GM12878 (cell line): Measurements from ENCODE around the gene PTPN5. TPM values are rescaled to one million over a fixed set of nuclear protein-coding genes. Genes with fewer than 3 reads are reported as not detected.

Source experiments
- ATAC-seq: fragments of 200-7000 bp; cut with Tn5 transposase; 3 replicates; pipeline ENCODE4 v1.9.1; 2020; ENCODE audit warnings: mild to moderate bottlenecking, moderate library complexity
- BruUV-seq: library from RNA; stranded (reverse); fragments of 400-500 nt; replicated peaks from 2 replicates; lab custom pipeline; 2021; lab: Mats Ljungman, UMichigan
- CTCF ChIA-PET: fragments of 300-600 bp; sonication (Branson Sonifier 250); formaldehyde crosslinking; extraction: SDS; loops from one replicate; lab custom pipeline; 2021; ENCODE audit warnings: inconsistent platforms; lab: Yijun Ruan, JAX
- POLR2A ChIA-PET: fragments of 350-600 bp; formaldehyde crosslinking; extraction: SDS; loops from one replicate; lab custom pipeline; 2021; ENCODE audit warnings: inconsistent platforms; lab: Charles Lee
- RAD21 ChIA-PET: fragments of 300-600 bp; sonication (Branson Sonifier 250); formaldehyde crosslinking; loops from one replicate; lab custom pipeline; 2023; ENCODE audit warnings: antibody characterized with exemption; ENCODE audit not compliant: unreplicated experiment; lab: Charles Lee
- SMC1A ChIA-PET: fragments of 300-600 bp; sonication (Branson Sonifier 250); formaldehyde crosslinking; loops from one replicate; lab custom pipeline; 2023; ENCODE audit not compliant: unreplicated experiment, uncharacterized antibody; lab: Charles Lee
- DNase-seq: peaks from one replicate; pipeline ENCODE4 v3.0.0-alpha.2; 2011; ENCODE audit warnings: low read depth, low spot score
- FAIRE-seq: peaks from 3 replicates; lab custom pipeline; 2011; peaks lifted over from hg19 to GRCh38; lab: Jason Lieb, UNC
- H2AFZ ChIP-seq: 2 replicates; pipeline ENCODE4 v1.6.0; 2011; ENCODE audit warnings: low read depth, low read length, control low read depth; ENCODE audit not compliant: control insufficient read depth
- H3K27ac ChIP-seq: 2 replicates; pipeline ENCODE4 v1.5.1; 2011; ENCODE audit warnings: control low read depth; ENCODE audit not compliant: control insufficient read depth, insufficient read depth
- H3K27me3 ChIP-seq, 2 experiments: replicated peaks in 1 of 2; 2 replicates each; pipeline versions ENCODE4 v1.6.0 to v1.6.1; 2011; ENCODE audit warnings: low read length in 1 of 2; ENCODE audit not compliant: control insufficient read depth in 2 of 2, insufficient read depth in 2 of 2
- H3K36me3 ChIP-seq, 2 experiments: 2 replicates each; pipeline ENCODE4 v1.5.1; 2011; ENCODE audit warnings: low read length in 1 of 2; ENCODE audit not compliant: control insufficient read depth in 2 of 2, insufficient read depth in 2 of 2
- H3K4me1 ChIP-seq: 2 replicates; pipeline ENCODE4 v1.6.1; 2011; ENCODE audit warnings: mild to moderate bottlenecking, low read length, moderate library complexity, mixed read lengths; ENCODE audit not compliant: control insufficient read depth, insufficient read depth
- H3K4me2 ChIP-seq: 2 replicates; pipeline ENCODE4 v1.6.0; 2011; ENCODE audit warnings: control low read depth; ENCODE audit not compliant: control insufficient read depth, insufficient read depth
- H3K4me3 ChIP-seq: fragments of 200-600 bp; sonication (generic); 2 replicates; pipeline ENCODE4 v1.5.1; 2016
- H3K79me2 ChIP-seq: 2 replicates; pipeline ENCODE4 v1.6.0; 2011; ENCODE audit warnings: low read length; ENCODE audit not compliant: control insufficient read depth, insufficient read depth
- H3K9ac ChIP-seq: 2 replicates; pipeline ENCODE4 v1.8.0; 2011; ENCODE audit warnings: low read length, control low read depth, mixed read lengths; ENCODE audit not compliant: control insufficient read depth, insufficient read depth
- H3K9me3 ChIP-seq: replicated peaks from 3 replicates; pipeline ENCODE4 v1.5.1; 2011; ENCODE audit warnings: mild to moderate bottlenecking, low read length; ENCODE audit not compliant: control insufficient read depth, insufficient read depth
- H4K20me1 ChIP-seq: 2 replicates; pipeline ENCODE4 v1.6.0; 2011; ENCODE audit not compliant: control insufficient read depth, insufficient read depth
- BMI1 ChIP-seq: fragments of 450-650 bp; IDR thresholded peaks from 2 replicates; pipeline ENCODE4 v1.6.1; 2016; ENCODE audit warnings: mild to moderate bottlenecking, moderate library complexity, borderline replicate concordance
- CTCF ChIP-seq, 3 experiments: IDR thresholded peaks in 2 of 3; conservative IDR thresholded peaks in 1 of 3; 2 replicates each; pipeline ENCODE4 v1.5.1; 2011; ENCODE audit warnings: low read depth in 3 of 3, low read length in 3 of 3, mild to moderate bottlenecking in 3 of 3, control low read depth in 2 of 3, moderate library complexity in 2 of 3, inconsistent platforms in 1 of 3, mixed read lengths in 1 of 3; ENCODE audit not compliant: control insufficient read depth in 2 of 3, insufficient read depth in 1 of 3; ENCODE audit errors: extremely low read depth in 1 of 3
- FOXK2 ChIP-seq: fragments of 450-650 bp; IDR thresholded peaks from 2 replicates; pipeline ENCODE4 v1.6.1; 2017; ENCODE audit warnings: mild to moderate bottlenecking, moderate library complexity
- WGBS: methylation state at CpG from one replicate; pipeline ENCODE4 v1.1.6; 2016; ENCODE audit warnings: low lambda C conversion rate; ENCODE audit not compliant: insufficient replicate concordance, insufficient coverage; ENCODE audit errors: missing lambda C conversion rate; 5-methylcytosine and 5-hydroxymethylcytosine counted together
- in situ Hi-C: fragments of 300-500 bp; cut with MboI; formaldehyde crosslinking; loops from 9 replicates; pipeline ENCODE4 v1.14.3; 2018; ENCODE audit warnings: mixed read lengths
- intact Hi-C: fragments of 100-400 bp; cut with micrococcal nuclease; formaldehyde crosslinking; loops from one replicate; pipeline ENCODE4 v1.14.2; 2022; ENCODE audit not compliant: unreplicated experiment
- polyA plus RNA-seq, 11 experiments: library from polyadenylated mRNA; depleted of rRNA in 4 of 11; unstranded in 6 of 11; stranded (reverse) in 5 of 11; fragments of >200 nt; fragmentation: Nextera tagmentation in 4 of 11; fragmentation: Illumina TruSeq in 1 of 11; extraction: Ambion mirVana in 4 of 11; extraction: Trizol in 1 of 11; gene quantifications; 1 replicate in 1 of 11; 2 replicates in 10 of 11; pipeline versions ENCODE4 v1.2.1 to v1.2.3, GENCODE V29; 2011 to 2016; ENCODE audit warnings: inconsistent platforms in 2 of 11, missing spikeins in 2 of 11, low read depth in 1 of 11
- total RNA-seq, 4 experiments: library from RNA; depleted of rRNA in 3 of 4; stranded (reverse); fragments of >200 nt in 3 of 4; fragmentation: Illumina TruSeq in 1 of 4; extraction: Trizol in 1 of 4; gene quantifications; 2 replicates each; pipeline versions ENCODE4 v1.2.1 to v1.2.3, GENCODE V29; 2013 to 2021

The PTPN5 gene
- total and polyA plus RNA-seq, 10 of the 15 experiments (the other 5 are each of a cell fraction or from before 2014, with no cell fraction given), result 0.04 to 0.06 (median 0.05) TPM; not detected in 7

- Histone ChIP-seq H3K4me3 (no peak overlapping the region), H3K4me2 (no peak overlapping the region), H4K20me1 (no peaks in the 10 kb centered on the region), H3K9me3 (no peaks in the 10 kb centered on the region), H3K27ac (no peak overlapping the region), H2AFZ (no peak overlapping the region), H3K79me2 (no peaks in the 10 kb centered on the region), H3K27me3 (no peaks in the 10 kb centered on the region; a peak in 1 of 4 replicates), H3K9ac (no peak overlapping the region), H3K36me3 (no peaks in the 10 kb centered on the region), H3K4me1 (no peaks in the 10 kb centered on the region)
- no peak for ATAC-seq
- ChIA-PET SMC1A (interaction anchor here (1.3 kb wide), 1 partner anchor 16 kb away, joined by 4 read pairs; no protein-coding TSS in a partner anchor), CTCF (interaction anchor here (1.1 to 24.2 kb wide), 4 partner anchors 12 to 49 kb away, joined by 4 to 494 read pairs (median 5); no protein-coding TSS in a partner anchor), RAD21 (interaction anchor here (1.1 kb wide), 2 partner anchors 18 to 209 kb away, joined by 3 to 4 read pairs; no protein-coding TSS in a partner anchor), POLR2A (no interaction called here)
- FAIRE-seq, result no peak
- DNase-seq, result no peak
- intact Hi-C loops, result no loop called here
- in situ Hi-C loops, result no loop called here
- BruUV-seq, result no TSS peak
- 56% methylated on average over 13 of the region's 13 CpGs for WGBS
- TF ChIP-seq CTCF (IDR thresholded peaks at IDR 0.05 in 2 of 3, conservative IDR thresholded peaks at IDR 0.05 in 1 of 3; ENCODE audit: control insufficient read depth in 2 of 3, extremely low read depth in 1 of 3, insufficient read depth in 1 of 3, low read depth in 3 of 3, low read length in 3 of 3) (no peak), FOXK2 (no peak), BMI1 (no peak)
These were observed 42.7 kb downstream of the PTPN5 start for GRCh38 chr11:18748766-18749365.
